Effector memory CD8-positive, alpha-beta T cell (primary cell): ENCODE measurements around the gene FRMPD1.

Experiments used
- ATAC-seq: fragments of 150-1000 bp; cut with Tn5 transposase; replicated peaks from 2 replicates; pipeline ENCODE4 v1.10.0; 2021; ENCODE audit warnings: mild to moderate bottlenecking, moderate library complexity
- DNase-seq, 3 experiments: peaks; one replicate each; pipeline ENCODE4 v3.0.0; 2021
- H3K27ac Mint-ChIP-seq, 2 donors: one replicate each; pipeline ENCODE4 v1.8.0; 2022; ENCODE audit warnings: mild to moderate bottlenecking in 2 of 2, mixed read lengths in 2 of 2, moderate library complexity in 2 of 2
- H3K27me3 Mint-ChIP-seq, 2 donors: one replicate each; pipeline ENCODE4 v1.8.0; 2022; ENCODE audit warnings: mixed read lengths in 2 of 2
- H3K36me3 Mint-ChIP-seq: one replicate; pipeline ENCODE4 v1.8.0; 2022; ENCODE audit warnings: mild to moderate bottlenecking, moderate library complexity, mixed read lengths; ENCODE audit not compliant: insufficient read depth
- H3K4me1 Mint-ChIP-seq, 2 donors: one replicate each; pipeline ENCODE4 v1.8.0; 2022; ENCODE audit warnings: low read depth in 2 of 2, mixed read lengths in 2 of 2
- H3K4me3 Mint-ChIP-seq, 2 donors: one replicate each; pipeline ENCODE4 v1.8.0; 2022; ENCODE audit warnings: mild to moderate bottlenecking in 2 of 2, mixed read lengths in 2 of 2, moderate library complexity in 2 of 2
- H3K9me3 Mint-ChIP-seq, 2 donors: one replicate each; pipeline ENCODE4 v1.8.0; 2022; ENCODE audit warnings: mixed read lengths in 2 of 2

Gene FRMPD1

GRCh38 chr9:37792122-37792521 is 141.4 kb downstream of the FRMPD1 start:
- DNase-seq (no peak), ATAC-seq (no peak)
- H3K27me3 Mint-ChIP-seq: no peaks in the 10 kb centered on the region
- no peaks in the 10 kb centered on the region for H3K4me1 Mint-ChIP-seq
- H3K36me3 Mint-ChIP-seq: no peaks in the 10 kb centered on the region
- H3K27ac Mint-ChIP-seq: no peak overlapping the region
- H3K4me3 Mint-ChIP-seq: no peak overlapping the region
- H3K9me3 Mint-ChIP-seq: no peaks in the 10 kb centered on the region

- H3K9me3 Mint-ChIP-seq: no peaks in the 10 kb centered on the region
- no peak for ATAC-seq
- H3K27ac Mint-ChIP-seq: no peak overlapping the region
- no peak for DNase-seq
- no peak overlapping the region for H3K4me3 Mint-ChIP-seq
- H3K4me1 Mint-ChIP-seq: peaks cover 2 to 6% of the 10 kb centered on the region in 2 donors
- H3K36me3 Mint-ChIP-seq: peaks cover 14% of the 10 kb centered on the region
- no peaks in the 10 kb centered on the region for H3K27me3 Mint-ChIP-seq
Measured at GRCh38 chr9:37796232-37796631, 145.5 kb downstream of the FRMPD1 start.
